Keratinocyte (primary cell): ENCODE measurements around the gene CPNE7.

Source experiments
- CTCF ChIP-seq, 3 experiments: IDR thresholded peaks in 1 of 3; conservative IDR thresholded peaks in 1 of 3; optimal IDR thresholded peaks in 1 of 3; 2 replicates in 2 of 3; 3 replicates in 1 of 3; pipeline versions ENCODE3 to v1.5.1; 2011; ENCODE audit warnings: low read length in 3 of 3, mild to moderate bottlenecking in 3 of 3, moderate library complexity in 2 of 3, control low read depth in 1 of 3, inconsistent platforms in 1 of 3; ENCODE audit not compliant: insufficient read depth in 2 of 3; ENCODE audit errors: extremely low read depth in 1 of 3
- EZH2 ChIP-seq: IDR thresholded peaks from one replicate; pipeline ENCODE4 v1.6.1; 2012; ENCODE audit warnings: inconsistent platforms, mild to moderate bottlenecking, low read length, moderate library complexity

- no peak for TF ChIP-seq CTCF (optimal IDR thresholded peaks at IDR 0.05 in 1 of 3, IDR thresholded peaks at IDR 0.05 in 1 of 3, conservative IDR thresholded peaks at IDR 0.05 in 1 of 3; ENCODE audit: extremely low read depth in 1 of 3, insufficient read depth in 2 of 3, low read length in 3 of 3)
- no peak for TF ChIP-seq EZH2
These were observed 63.8 kb downstream of the CPNE7 start for GRCh38 chr16:89639385-89639784.
